A549 (cell line): Measurements from ENCODE around the gene GTF2B. TPM values are rescaled to one million over a fixed set of nuclear protein-coding genes. Genes with fewer than 3 reads are reported as not detected.

Source experiments
- ATAC-seq, 2 experiments: fragments of 200-7000 bp in 1 of 2; fragments of >200 bp in 1 of 2; cut with Nextera tagmentation in 1 of 2; cut with Tn5 transposase in 1 of 2; 3 replicates each; pipeline versions ENCODE4 v1.8.0 to v1.9.1; 2018 to 2020; ENCODE audit warnings: mild to moderate bottlenecking in 1 of 2, moderate library complexity in 1 of 2
- CTCF ChIA-PET: fragments of 300-600 bp; sonication (Branson Sonifier 250); formaldehyde crosslinking; extraction: SDS; loops from one replicate; lab custom pipeline; 2021; ENCODE audit warnings: antibody characterized with exemption, inconsistent platforms; lab: Yijun Ruan, JAX
- POLR2A ChIA-PET: fragments of 350-600 bp; formaldehyde crosslinking; extraction: SDS; loops from one replicate; lab custom pipeline; 2021; ENCODE audit warnings: antibody characterized with exemption, inconsistent platforms; lab: Yijun Ruan, JAX
- DNase-seq, 2 experiments: peaks; one replicate each; pipeline versions ENCODE4 v3.0.0 to v3.0.0-alpha.2; 2011 to 2016; ENCODE audit warnings: low read depth in 1 of 2, low spot score in 1 of 2
- FAIRE-seq: peaks from 2 replicates; lab custom pipeline; 2011; peaks lifted over from hg19 to GRCh38; lab: Jason Lieb, UNC
- H3K27ac ChIP-seq, 2 experiments: fragments of >200 bp; sonication (Bioruptor Twin); formaldehyde crosslinking; 3 replicates each; pipeline ENCODE4 v1.5.1; 2016 to 2017
- H3K4me1 ChIP-seq: fragments of >200 bp; sonication (Bioruptor Twin); formaldehyde crosslinking; 3 replicates; pipeline ENCODE4 v1.6.1; 2016
- H3K4me2 ChIP-seq: fragments of >200 bp; sonication (Bioruptor Twin); formaldehyde crosslinking; 3 replicates; pipeline ENCODE4 v1.6.1; 2016
- H3K4me3 ChIP-seq: fragments of >200 bp; sonication (Bioruptor Twin); formaldehyde crosslinking; 3 replicates; pipeline ENCODE4 v1.5.1; 2016
- H3K9me3 ChIP-seq: fragments of >200 bp; sonication (Bioruptor Twin); formaldehyde crosslinking; 3 replicates; pipeline ENCODE4 v1.6.1; 2016
- ATOH8 ChIP-seq: fragments of 250-450 bp; sonication (Bioruptor Pico); IDR thresholded peaks from 2 replicates; pipeline ENCODE4 v1.5.0; 2020; ENCODE audit warnings: low read depth, mild to moderate bottlenecking, moderate library complexity
- CBX2 ChIP-seq: fragments of 200-600 bp; sonication (generic); IDR thresholded peaks from 2 replicates; pipeline ENCODE4 v1.6.1; 2016; ENCODE audit warnings: low read depth, mild to moderate bottlenecking, borderline replicate concordance
- CEBPB ChIP-seq, 2 experiments: fragments of >200 bp in 1 of 2; sonication (Bioruptor Twin) in 1 of 2; formaldehyde crosslinking in 1 of 2; IDR thresholded peaks; 2 replicates each; pipeline ENCODE4 v1.6.1; 2012 to 2016
- CHD2 ChIP-seq: fragments of 150-350 bp; IDR thresholded peaks from 2 replicates; pipeline ENCODE4 v1.6.1; 2014; ENCODE audit warnings: low read length; ENCODE audit not compliant: partially characterized antibody
- CHD4 ChIP-seq: fragments of 200-600 bp; sonication (generic); IDR thresholded peaks from 2 replicates; pipeline ENCODE4 v1.6.1; 2016; ENCODE audit warnings: antibody characterized with exemption, mild to moderate bottlenecking, borderline replicate concordance
- CTCF ChIP-seq: fragments of >200 bp; sonication (Bioruptor Twin); formaldehyde crosslinking; IDR thresholded peaks from 3 replicates; pipeline ENCODE4 v1.5.1; 2016
- EP300 ChIP-seq, 2 experiments: fragments of >200 bp; sonication (Bioruptor Twin); formaldehyde crosslinking; IDR thresholded peaks; 2 replicates in 1 of 2; 3 replicates in 1 of 2; pipeline ENCODE4 v1.6.1; 2016 to 2017
- FOSB ChIP-seq: fragments of 250-450 bp; sonication (Bioruptor Pico); IDR thresholded peaks from 2 replicates; pipeline ENCODE4 v1.5.0; 2020; ENCODE audit warnings: mild to moderate bottlenecking, moderate library complexity
- FOXS1 ChIP-seq: fragments of 250-450 bp; sonication (Bioruptor Pico); IDR thresholded peaks from 2 replicates; pipeline ENCODE4 v1.5.0; 2020; ENCODE audit warnings: mild to moderate bottlenecking, moderate library complexity
- HDAC2 ChIP-seq: fragments of 200-600 bp; sonication (generic); IDR thresholded peaks from 2 replicates; pipeline ENCODE4 v1.6.1; 2016
- HOXA7 ChIP-seq: fragments of 250-450 bp; sonication (Bioruptor Pico); IDR thresholded peaks from 2 replicates; pipeline ENCODE4 v1.5.0; 2020; ENCODE audit warnings: mild to moderate bottlenecking, moderate library complexity
- HOXB13 ChIP-seq: fragments of 250-450 bp; sonication (Bioruptor Pico); IDR thresholded peaks from 2 replicates; pipeline ENCODE4 v1.5.0; 2020; ENCODE audit warnings: low read depth, mild to moderate bottlenecking, moderate library complexity
- JUN ChIP-seq, 2 experiments: fragments of >200 bp; sonication (Bioruptor Twin); formaldehyde crosslinking; IDR thresholded peaks; 2 replicates in 1 of 2; 3 replicates in 1 of 2; pipeline ENCODE4 v1.6.1; 2016 to 2017
- JUNB ChIP-seq: fragments of >200 bp; sonication (Bioruptor Twin); formaldehyde crosslinking; IDR thresholded peaks from 2 replicates; pipeline ENCODE4 v1.6.1; 2016
- MAFK ChIP-seq: fragments of 450-650 bp; IDR thresholded peaks from 2 replicates; pipeline ENCODE4 v1.6.1; 2014; ENCODE audit not compliant: partially characterized antibody
- MAZ ChIP-seq: fragments of 150-350 bp; IDR thresholded peaks from 2 replicates; pipeline ENCODE4 v1.6.1; 2014; ENCODE audit warnings: antibody characterized with exemption, low read depth, low read length, borderline replicate concordance
- NFE2L2 ChIP-seq: fragments of 150-350 bp; conservative IDR thresholded peaks from 2 replicates; pipeline ENCODE4 v1.6.1; 2014; ENCODE audit warnings: low read length
- PBX3 ChIP-seq: IDR thresholded peaks from 2 replicates; pipeline ENCODE4 v1.6.1; 2012
- PHF8 ChIP-seq: fragments of 200-600 bp; sonication (generic); IDR thresholded peaks from 2 replicates; pipeline ENCODE4 v1.6.1; 2016; ENCODE audit warnings: low read depth, mild to moderate bottlenecking, antibody characterized with exemption, moderate library complexity, borderline replicate concordance
- POLR2AphosphoS2 ChIP-seq: conservative IDR thresholded peaks from 2 replicates; pipeline ENCODE4 v1.6.1; 2012; ENCODE audit warnings: low read length, improper control_type of control experiment, inconsistent platforms
- RARB ChIP-seq: fragments of 250-450 bp; sonication (Bioruptor Pico); IDR thresholded peaks from 2 replicates; pipeline ENCODE4 v1.8.0; 2021; ENCODE audit warnings: mild to moderate bottlenecking, moderate library complexity
- RNF2 ChIP-seq: fragments of 200-600 bp; sonication (generic); IDR thresholded peaks from 2 replicates; pipeline ENCODE4 v1.6.1; 2016; ENCODE audit warnings: low read depth, mild to moderate bottlenecking, antibody characterized with exemption, moderate library complexity, borderline replicate concordance
- SMC3 ChIP-seq: fragments of >200 bp; sonication (Bioruptor Twin); formaldehyde crosslinking; IDR thresholded peaks from 3 replicates; pipeline ENCODE4 v1.6.1; 2018; ENCODE audit warnings: inconsistent platforms
- ZFP36 ChIP-seq: fragments of 450-650 bp; IDR thresholded peaks from 2 replicates; pipeline ENCODE4 v1.6.1; 2014; ENCODE audit warnings: borderline replicate concordance; ENCODE audit not compliant: partially characterized antibody
- ZNF302 ChIP-seq: fragments of 250-450 bp; sonication (Bioruptor Pico); IDR thresholded peaks from 2 replicates; pipeline ENCODE4 v1.9.0; 2021; ENCODE audit warnings: inconsistent platforms, mild to moderate bottlenecking, moderate library complexity
- WGBS: methylation state at CpG from one replicate; pipeline ENCODE4 v1.1.6; 2017; ENCODE audit errors: missing lambda C conversion rate; 5-methylcytosine and 5-hydroxymethylcytosine counted together
- polyA plus RNA-seq, 4 experiments: library from polyadenylated mRNA; depleted of rRNA in 3 of 4; stranded (reverse); fragments of >200 nt; fragmentation: RNase III in 1 of 4; extraction: RNeasy Plus Mini Kit Qiagen cat#74134 plus additional on column Dnase treatment in 1 of 4; gene quantifications; 2 replicates in 3 of 4; 3 replicates in 1 of 4; pipeline ENCODE4 v1.2.3, GENCODE V29; 2011 to 2017
- TF ChIP-seq, protein P1 (sequence below): IDR thresholded peaks from 2 replicates; pipeline ENCODE4 v1.6.1; 2012; ENCODE audit warnings: low read depth, borderline replicate concordance

Gene GTF2B
- polyA plus RNA-seq, 2 of the 4 experiments (the other 2 are of a cell fraction): 22.4 to 34.1 TPM

- FAIRE-seq (no peak), DNase-seq (no peak), ATAC-seq (no peak)
- Histone ChIP-seq H3K4me3 (no peak overlapping the region), H3K4me1 (no peaks in the 10 kb centered on the region), H3K27ac (no peak overlapping the region), H3K9me3 (no peaks in the 10 kb centered on the region), H3K4me2 (no peak overlapping the region)
- TF ChIP-seq, protein P1, sequence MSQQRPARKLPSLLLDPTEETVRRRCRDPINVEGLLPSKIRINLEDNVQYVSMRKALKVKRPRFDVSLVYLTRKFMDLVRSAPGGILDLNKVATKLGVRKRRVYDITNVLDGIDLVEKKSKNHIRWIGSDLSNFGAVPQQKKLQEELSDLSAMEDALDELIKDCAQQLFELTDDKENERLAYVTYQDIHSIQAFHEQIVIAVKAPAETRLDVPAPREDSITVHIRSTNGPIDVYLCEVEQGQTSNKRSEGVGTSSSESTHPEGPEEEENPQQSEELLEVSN: no peak
- no peak for TF ChIP-seq CHD2
- no peak for TF ChIP-seq JUNB
- no peak for TF ChIP-seq POLR2AphosphoS2
- TF ChIP-seq HDAC2: no peak
- no peak for TF ChIP-seq CTCF
- TF ChIP-seq CEBPB (IDR thresholded peaks at IDR 0.05): no peak
- TF ChIP-seq HOXA7: no peak
- no peak for TF ChIP-seq SMC3
- no peak for TF ChIP-seq ATOH8 (CRISPR knock-in tag)
- no peak for TF ChIP-seq MAFK
- no peak for TF ChIP-seq ZFP36
- no peak for TF ChIP-seq FOSB (CRISPR knock-in tag)
- no peak for TF ChIP-seq RARB (CRISPR knock-in tag)
- TF ChIP-seq ZNF302 (CRISPR knock-in tag): no peak
- TF ChIP-seq PHF8: no peak
- no peak for TF ChIP-seq EP300 (IDR thresholded peaks at IDR 0.05)
- TF ChIP-seq HOXB13 (CRISPR knock-in tag): no peak
- TF ChIP-seq FOXS1 (CRISPR knock-in tag): no peak
- WGBS: 100% methylated on average over 1 of the region's 1 CpG
- CTCF ChIA-PET: no interaction called here
- POLR2A ChIA-PET: no interaction called here
Observed at GRCh38 chr1:88813471-88813870, 77.9 kb downstream of the GTF2B start.

DNA sequence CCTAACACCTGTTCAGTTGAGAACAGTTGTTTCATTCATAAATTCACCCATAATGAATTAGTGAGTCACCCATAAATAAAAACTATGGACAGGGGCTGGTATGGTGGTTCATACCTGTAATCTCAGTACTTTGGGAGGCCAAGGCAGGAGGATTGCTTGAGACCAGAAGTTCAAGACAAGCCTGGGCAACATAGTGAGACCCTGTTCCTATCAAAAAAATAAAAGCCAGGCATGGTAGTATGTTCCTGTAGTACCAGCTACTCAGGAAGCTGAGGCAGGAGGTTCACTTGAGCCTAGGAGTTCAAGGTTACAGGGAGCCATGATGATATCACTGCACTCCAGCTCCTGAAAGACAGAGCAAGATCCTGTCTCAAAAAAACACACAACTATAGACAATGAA, 79.0 kb downstream of the GTF2B start:
- POLR2A ChIA-PET: no interaction called here
- no peak overlapping the region for H3K27ac ChIP-seq
- FAIRE-seq: no peak
- TF ChIP-seq JUNB (no peak), CBX2 (no peak), ATOH8 (CRISPR knock-in tag) (no peak), CHD4 (no peak), NFE2L2 (no peak), JUN (IDR thresholded peaks at IDR 0.05) (no peak), PBX3 (no peak), RNF2 (no peak), MAZ (no peak)
- TF ChIP-seq, all 56 proteins: peak for 0
- no peak for DNase-seq
- ATAC-seq: no peak
- no peaks in the 10 kb centered on the region for H3K9me3 ChIP-seq
- no peak overlapping the region for H3K4me2 ChIP-seq
- CTCF ChIA-PET: interaction anchor here (0.6 kb wide), 1 partner anchor 13 kb away, joined by 3 read pairs; no protein-coding TSS in a partner anchor
- no peak overlapping the region for H3K4me3 ChIP-seq
- no peaks in the 10 kb centered on the region for H3K4me1 ChIP-seq
